Stomach smooth muscle (tissue), 2 donors: Measurements from ENCODE around the gene LZTR1.
"Not testable (repeated sequence)": the region's sequence is repeated elsewhere in the genome, so short reads cannot be mapped to it uniquely, and the experiment has no call there.

Source experiments
- H3K27ac ChIP-seq: one replicate; pipeline ENCODE4 v1.7.0; 2013; ENCODE audit warnings: mild to moderate bottlenecking, low read length, inconsistent platforms
- H3K27me3 ChIP-seq, 2 donors: one replicate each; pipeline ENCODE4 v1.7.0; 2013; ENCODE audit warnings: low read length in 2 of 2; ENCODE audit not compliant: insufficient read depth in 2 of 2, control insufficient read depth in 1 of 2
- H3K36me3 ChIP-seq, 2 donors: one replicate each; pipeline ENCODE4 v1.7.0; 2013; ENCODE audit warnings: low read length in 2 of 2; ENCODE audit not compliant: control insufficient read depth in 2 of 2, insufficient read depth in 2 of 2
- H3K4me1 ChIP-seq: one replicate; pipeline ENCODE4 v1.7.0; 2013; ENCODE audit warnings: low read length; ENCODE audit not compliant: control insufficient read depth, insufficient read depth
- H3K4me3 ChIP-seq, 2 donors: one replicate each; pipeline ENCODE4 v1.7.0; 2013; ENCODE audit warnings: low read length in 2 of 2
- H3K9ac ChIP-seq, 2 donors: one replicate each; pipeline ENCODE4 v1.7.0; 2013; ENCODE audit warnings: low read length in 2 of 2, mild to moderate bottlenecking in 1 of 2
- H3K9me3 ChIP-seq, 2 donors: one replicate each; pipeline ENCODE4 v1.7.0; 2013; ENCODE audit warnings: low read length in 2 of 2; ENCODE audit not compliant: control insufficient read depth in 2 of 2
- donor health status: healthy.
- donor health status: Pancreatic carcinoma.

LZTR1 gene

DNA sequence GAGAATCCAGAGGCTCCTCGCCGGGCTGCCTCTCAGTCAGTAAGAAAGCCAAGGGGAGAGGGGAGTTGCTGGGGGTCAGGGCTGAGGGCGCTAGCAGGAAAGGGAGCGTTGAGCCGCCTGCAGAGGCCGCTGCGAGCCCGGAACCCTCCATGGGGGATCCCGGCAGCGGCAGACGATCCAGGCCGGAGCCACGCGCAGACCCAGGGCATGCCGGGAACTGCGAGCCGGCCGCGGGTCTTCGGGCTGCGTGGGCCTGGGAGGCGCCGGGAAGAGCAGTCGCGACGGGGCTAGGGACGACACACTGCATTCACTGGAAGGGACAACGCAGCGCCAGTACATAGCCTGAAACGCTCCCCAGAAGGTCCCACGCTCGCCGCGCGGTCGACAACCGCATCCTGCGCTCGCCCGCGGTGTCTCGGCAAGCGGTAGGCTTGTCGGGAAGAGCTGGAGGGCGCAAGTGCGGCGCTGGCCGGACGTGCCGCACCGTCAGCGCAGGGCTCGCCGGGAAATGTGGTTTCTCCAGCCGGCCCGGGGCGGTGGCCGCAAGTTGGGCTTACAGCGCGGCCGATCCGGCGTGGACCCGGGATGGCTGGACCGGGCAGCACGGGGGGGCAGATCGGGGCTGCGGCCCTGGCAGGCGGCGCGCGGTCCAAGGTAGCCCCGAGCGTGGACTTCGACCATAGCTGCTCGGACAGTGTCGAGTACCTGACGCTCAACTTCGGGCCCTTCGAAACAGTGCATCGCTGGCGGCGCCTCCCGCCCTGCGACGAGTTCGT lies at the start of gene LZTR1:
Gene LZTR1 (plus strand): TSS at position 511 of the 776 bp plus-strand sequence. CDS start 75 bp downstream, at position 586.
- H3K36me3 ChIP-seq: peaks cover 9 to 12% of the 10 kb centered on the region in 2 donors
- peaks cover 40% of the 10 kb centered on the region for H3K4me1 ChIP-seq
- peak within 1 kb of the TSS; percentile 84 for H3K27ac ChIP-seq
- peak within 1 kb of the TSS; percentile 93 to 98 for H3K9ac ChIP-seq
- H3K4me3 ChIP-seq: peak within 1 kb of the TSS; percentile 93 to 96
- no peaks in the 10 kb centered on the region for H3K27me3 ChIP-seq
- peaks cover 0 to 6% of the 10 kb centered on the region in 2 donors for H3K9me3 ChIP-seq

DNA sequence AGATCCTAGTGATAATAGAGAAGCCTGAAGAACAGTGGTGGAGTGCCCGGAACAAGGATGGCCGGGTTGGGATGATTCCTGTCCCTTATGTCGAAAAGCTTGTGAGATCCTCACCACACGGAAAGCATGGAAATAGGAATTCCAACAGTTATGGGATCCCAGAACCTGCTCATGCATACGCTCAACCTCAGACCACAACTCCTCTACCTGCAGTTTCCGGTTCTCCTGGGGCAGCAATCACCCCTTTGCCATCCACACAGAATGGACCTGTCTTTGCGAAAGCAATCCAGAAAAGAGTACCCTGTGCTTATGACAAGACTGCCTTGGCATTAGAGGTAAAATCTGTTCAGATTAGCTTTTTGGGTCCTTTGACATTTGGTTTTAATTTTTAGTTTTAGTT lies 48.2 kb upstream of the LZTR1 start:
- Histone ChIP-seq H3K27me3 (no peaks in the 10 kb centered on the region), H3K27ac (no peak overlapping the region), H3K36me3 (peaks cover 3 to 4% of the 10 kb centered on the region in 2 donors), H3K9me3 (no peaks in the 10 kb centered on the region), H3K4me1 (peaks cover 15% of the 10 kb centered on the region), H3K4me3 (no peak overlapping the region), H3K9ac (no peak overlapping the region)

GRCh38 chr22:20935049-20935448 lies 47.0 kb upstream of the LZTR1 start:
- peaks cover 15% of the 10 kb centered on the region for H3K4me1 ChIP-seq
- not testable (repeated sequence) for H3K9me3 ChIP-seq, H3K4me3 ChIP-seq, H3K9ac ChIP-seq, H3K36me3 ChIP-seq, H3K27ac ChIP-seq, H3K27me3 ChIP-seq

DNA sequence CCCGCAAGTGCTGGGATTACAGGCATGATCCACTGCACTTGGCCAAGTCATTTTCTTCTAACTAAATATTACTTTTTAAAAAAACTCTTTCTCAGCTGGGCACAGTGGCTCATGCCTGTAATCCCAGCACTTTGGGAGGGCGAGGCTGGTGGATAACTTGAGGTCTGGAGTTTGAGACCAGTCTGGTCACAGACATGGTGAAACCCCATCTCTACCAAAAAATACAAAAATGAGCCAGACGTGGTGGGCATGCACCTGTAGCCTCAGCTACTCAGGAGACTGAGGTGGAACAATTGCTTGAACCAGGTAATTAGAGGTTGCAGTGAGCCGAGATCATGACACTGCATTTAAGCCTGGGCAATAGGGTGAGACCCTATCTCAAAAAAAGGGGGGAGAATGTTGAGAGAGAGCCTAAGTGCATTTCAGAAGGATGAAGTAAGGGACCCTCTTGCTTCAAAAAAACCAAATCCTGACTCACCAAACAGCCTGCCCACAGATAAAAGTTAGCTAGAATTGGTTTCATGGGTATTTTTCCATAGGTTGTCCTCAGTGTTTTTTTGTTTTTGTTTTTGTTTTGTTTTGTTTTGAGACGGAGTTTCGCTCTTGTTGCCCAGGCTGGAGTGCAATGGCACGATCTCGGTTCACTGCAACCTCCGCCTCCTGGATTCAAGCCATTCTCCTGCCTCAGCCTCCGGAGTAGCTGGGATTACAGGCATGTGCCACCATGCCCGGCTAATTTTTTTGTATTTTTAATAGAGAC lies 46.1 kb upstream of the LZTR1 start:
- H3K4me1 ChIP-seq: peaks cover 15% of the 10 kb centered on the region
- not testable (repeated sequence) for H3K4me3 ChIP-seq

DNA sequence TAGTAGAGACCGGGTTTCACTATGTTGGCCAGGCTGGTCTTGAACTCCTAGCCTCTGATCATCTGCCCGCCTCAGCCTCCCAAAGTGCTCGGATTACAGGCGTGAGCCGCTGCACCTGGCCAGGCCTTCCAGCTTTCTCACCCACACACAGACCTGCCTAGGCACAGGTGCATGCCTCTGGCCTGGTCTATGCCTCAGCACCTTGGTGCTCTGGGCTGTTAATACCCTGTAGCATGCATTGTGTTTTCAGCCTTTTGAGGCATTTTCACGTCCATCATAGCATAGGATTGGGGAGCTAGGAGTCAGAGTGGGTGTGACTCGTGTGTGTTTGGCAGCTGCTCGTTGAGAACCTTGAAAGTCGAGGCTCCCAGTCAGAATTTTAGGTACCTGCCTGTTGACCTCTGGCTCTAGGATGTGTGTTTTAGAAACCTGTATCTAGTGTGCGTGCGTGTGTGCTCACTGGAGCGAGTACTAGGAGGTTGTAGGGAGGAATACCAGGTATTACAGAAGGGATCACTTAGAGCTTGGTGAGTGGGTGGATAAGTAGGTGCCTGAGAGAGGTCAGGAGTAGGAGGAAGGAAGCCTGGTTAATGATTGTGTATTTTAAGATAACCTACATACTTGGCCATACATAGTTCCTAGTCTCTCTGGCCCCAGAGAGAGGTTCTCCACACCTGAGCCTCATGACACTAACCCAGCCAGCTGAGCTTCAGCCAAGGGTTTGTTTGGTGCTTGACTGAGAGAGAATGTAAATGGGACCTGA lies 44.9 kb upstream of the LZTR1 start:
- Histone ChIP-seq H3K4me3 (no peak overlapping the region), H3K36me3 (peaks cover 3 to 4% of the 10 kb centered on the region in 2 donors), H3K4me1 (peaks cover 15% of the 10 kb centered on the region), H3K9ac (peak overlapping the region in 1 of 2 donors; percentile 55), H3K9me3 (no peaks in the 10 kb centered on the region), H3K27me3 (no peaks in the 10 kb centered on the region), H3K27ac (no peak overlapping the region)

More for the DNA sequence above, 46.1 kb upstream of the LZTR1 start:
- not testable (repeated sequence) for H3K27me3 ChIP-seq, H3K27ac ChIP-seq, H3K9ac ChIP-seq, H3K36me3 ChIP-seq, H3K9me3 ChIP-seq

DNA sequence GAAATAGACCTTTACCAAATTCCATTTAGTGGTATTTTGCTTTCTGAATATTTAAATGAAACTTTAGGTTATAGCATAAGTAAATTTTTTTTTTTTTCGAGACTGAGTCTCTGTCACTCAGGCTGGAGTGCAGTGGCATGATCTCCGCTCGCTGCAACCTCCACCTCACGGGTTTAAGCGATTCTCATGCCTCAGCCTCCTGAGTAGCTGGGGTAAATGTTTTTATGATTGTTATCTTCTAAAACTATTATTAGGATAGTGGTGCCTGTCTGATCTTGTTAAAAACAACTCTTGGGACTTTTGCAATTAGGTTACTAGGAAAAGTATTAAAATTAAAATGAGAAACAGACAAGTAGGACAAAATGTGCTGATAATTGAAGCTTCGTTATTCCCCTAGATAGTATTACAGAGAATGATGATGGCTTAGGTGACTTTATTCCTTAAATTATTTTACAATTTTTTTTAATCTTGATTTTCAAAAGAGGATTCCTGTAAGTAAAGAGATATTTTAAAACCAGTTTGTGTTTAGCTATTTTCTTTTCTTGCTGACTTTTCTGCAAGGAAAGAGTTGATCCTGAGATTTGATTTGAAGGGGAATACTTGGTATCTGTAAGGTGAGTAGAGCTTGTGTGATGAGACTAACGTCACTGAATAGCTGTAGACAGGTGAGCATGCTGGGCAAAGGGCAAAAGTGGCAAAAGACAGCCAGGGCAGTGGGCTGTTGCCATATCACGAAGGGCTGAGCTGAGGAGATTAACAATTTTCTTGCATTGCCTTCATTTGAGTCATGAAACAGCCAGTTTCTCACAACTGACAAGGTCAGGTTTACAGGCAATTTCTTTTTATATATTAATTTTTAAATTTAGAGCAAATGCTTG lies 44.1 kb upstream of the LZTR1 start:
- Histone ChIP-seq H3K9ac (no peak overlapping the region), H3K27me3 (no peaks in the 10 kb centered on the region), H3K4me3 (no peak overlapping the region), H3K36me3 (peaks cover 3 to 4% of the 10 kb centered on the region in 2 donors), H3K4me1 (peaks cover 15% of the 10 kb centered on the region), H3K27ac (no peak overlapping the region), H3K9me3 (no peaks in the 10 kb centered on the region)

DNA sequence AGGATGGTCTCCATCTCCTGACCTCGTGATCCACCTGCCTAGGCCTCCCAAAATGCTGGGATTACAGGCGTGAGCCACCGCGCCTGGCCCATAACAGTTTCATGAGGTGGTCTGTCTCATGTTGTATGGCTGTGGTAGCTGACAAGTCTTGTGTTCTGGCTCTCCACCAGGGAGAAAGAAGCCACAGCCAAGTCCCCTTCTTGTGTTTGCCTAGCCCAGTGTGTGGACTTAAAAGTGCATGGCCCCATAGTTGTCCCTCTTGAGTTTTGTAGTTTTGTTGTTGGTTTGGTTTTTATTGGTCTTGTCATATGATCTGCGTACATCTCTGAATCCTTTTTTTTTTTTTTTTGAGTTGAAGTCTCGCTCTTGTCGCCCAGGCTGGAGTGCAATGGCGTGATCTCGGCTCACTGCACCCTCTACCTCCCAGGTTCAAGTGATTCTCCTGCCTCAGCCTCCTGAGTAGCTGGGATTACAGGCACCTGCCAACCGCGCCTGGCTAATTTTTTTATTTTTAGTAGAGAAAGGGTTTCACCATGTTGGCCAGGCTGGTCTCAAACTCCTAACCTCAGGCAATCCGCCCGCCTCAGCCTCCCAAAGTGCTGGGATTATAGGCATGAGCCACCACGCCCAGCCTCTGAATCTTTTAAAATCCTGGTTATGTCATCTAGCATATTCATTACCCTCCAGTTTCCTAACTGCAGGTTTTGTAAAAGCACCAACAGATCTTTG lies 42.5 kb upstream of the LZTR1 start:
- H3K4me3 ChIP-seq, H3K9me3 ChIP-seq, H3K36me3 ChIP-seq, H3K27me3 ChIP-seq, H3K9ac ChIP-seq, H3K27ac ChIP-seq: not testable (repeated sequence)
- H3K4me1 ChIP-seq: peaks cover 16% of the 10 kb centered on the region

DNA sequence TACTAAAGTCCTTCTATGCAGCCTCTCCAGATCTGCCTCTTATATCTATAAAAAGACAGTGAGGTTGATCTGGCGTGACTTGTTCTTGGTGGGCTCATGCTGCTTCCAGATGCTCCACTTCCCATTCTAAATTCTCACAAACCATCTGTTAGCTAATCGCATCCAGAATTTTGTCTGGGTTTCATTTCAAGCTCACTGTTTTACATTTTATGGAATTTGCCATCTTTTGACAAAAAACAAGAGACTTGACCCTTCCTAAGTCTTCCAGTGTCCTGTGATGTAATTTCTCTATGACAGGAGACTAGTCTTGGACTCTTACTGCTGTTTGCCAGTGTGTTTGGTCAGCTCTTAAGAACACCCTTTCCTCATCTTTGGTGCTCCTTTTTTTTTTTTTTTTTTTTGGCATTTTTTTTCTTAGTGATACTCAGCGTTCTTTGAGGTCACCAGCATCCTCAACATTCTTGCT lies 41.9 kb upstream of the LZTR1 start:
- Histone ChIP-seq H3K4me3 (no peak overlapping the region), H3K27me3 (no peaks in the 10 kb centered on the region), H3K27ac (no peak overlapping the region), H3K36me3 (no peaks in the 10 kb centered on the region), H3K9ac (no peak overlapping the region), H3K9me3 (no peaks in the 10 kb centered on the region), H3K4me1 (peaks cover 18% of the 10 kb centered on the region)

DNA sequence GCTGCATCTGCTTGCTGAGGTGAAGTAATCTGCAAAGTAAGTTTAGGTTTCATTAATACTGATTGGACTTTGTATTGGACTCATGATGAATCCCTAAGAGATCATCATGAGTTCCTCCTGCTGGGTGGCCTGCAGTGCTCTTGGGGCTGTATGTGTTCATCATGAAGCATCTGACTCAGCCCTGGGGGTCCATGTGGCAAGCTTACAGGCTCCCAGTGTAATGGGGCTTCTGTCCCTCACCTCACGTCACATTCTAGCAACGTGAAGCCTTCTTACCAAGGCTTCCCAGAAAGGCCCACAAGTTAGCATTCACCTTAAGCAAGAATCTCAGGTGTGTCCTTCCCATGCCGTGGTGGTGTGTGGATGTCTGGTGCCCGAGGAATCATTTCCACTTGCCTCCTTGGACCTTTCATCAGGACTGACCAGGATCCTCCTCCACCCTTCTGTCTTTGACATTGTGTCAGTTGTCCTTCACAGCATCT lies 41.2 kb upstream of the LZTR1 start:
- peaks cover 18% of the 10 kb centered on the region for H3K4me1 ChIP-seq
- H3K27me3 ChIP-seq: no peaks in the 10 kb centered on the region
- no peak overlapping the region for H3K27ac ChIP-seq
- no peak overlapping the region for H3K9ac ChIP-seq
- H3K4me3 ChIP-seq: no peak overlapping the region
- H3K9me3 ChIP-seq: no peaks in the 10 kb centered on the region
- no peaks in the 10 kb centered on the region for H3K36me3 ChIP-seq
